ENCODE measurements around the gene PELI2.

The PELI2 gene, protein sequence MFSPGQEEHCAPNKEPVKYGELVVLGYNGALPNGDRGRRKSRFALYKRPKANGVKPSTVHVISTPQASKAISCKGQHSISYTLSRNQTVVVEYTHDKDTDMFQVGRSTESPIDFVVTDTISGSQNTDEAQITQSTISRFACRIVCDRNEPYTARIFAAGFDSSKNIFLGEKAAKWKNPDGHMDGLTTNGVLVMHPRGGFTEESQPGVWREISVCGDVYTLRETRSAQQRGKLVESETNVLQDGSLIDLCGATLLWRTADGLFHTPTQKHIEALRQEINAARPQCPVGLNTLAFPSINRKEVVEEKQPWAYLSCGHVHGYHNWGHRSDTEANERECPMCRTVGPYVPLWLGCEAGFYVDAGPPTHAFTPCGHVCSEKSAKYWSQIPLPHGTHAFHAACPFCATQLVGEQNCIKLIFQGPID

DNA sequence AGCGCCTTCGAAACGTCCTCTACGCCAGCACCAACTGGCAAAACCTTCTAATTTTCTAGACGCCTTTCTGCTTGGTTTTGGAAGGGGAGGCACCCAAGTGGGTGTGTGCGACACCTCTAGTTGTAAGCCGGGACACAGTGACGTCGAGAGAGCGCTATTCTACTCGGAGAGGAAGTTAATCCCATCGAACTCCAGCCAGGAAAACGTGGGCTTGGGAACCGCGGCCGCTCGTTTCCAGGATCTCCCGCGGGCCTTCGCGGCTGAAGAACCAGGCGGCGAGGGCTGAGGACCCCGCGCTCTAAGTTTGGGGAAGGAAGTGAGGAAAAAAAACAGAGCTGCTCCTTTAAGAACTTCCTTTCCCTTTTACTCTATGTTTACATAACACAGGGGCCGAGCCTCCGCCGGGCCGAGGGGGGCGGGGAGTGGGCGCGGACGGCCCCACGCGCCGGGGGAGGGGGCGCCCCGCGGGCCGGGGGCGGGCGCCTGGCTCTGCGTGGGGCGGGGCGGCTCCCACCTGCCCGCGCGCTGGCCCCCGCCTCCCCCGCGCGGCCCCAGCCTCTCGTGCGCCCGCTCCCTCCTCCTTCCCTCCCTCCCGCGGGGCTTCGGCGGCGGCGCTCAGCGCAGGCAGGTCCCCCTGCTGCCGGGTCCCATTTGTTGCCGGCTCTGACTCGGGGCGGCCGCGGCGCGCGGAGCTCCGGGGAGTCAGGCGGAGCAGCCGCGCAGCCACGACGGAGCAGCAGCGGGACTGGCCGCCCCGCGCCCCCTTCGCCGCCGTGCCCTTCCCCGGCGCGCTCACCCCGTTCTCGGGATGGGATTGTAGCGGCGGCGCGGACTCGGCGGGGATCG is at the start of gene PELI2:
Gene PELI2, plus strand, starts transcription at position 647 of the 846 bp plus-strand sequence. CDS start 250 bp downstream, outside the sequence.
- no peak for TF ChIP-seq GATA2 (IDR thresholded peaks at IDR 0.05; ENCODE audit: low read depth, low read length)
- TF ChIP-seq GATA3 (IDR thresholded peaks at IDR 0.05; ENCODE audit: low read depth, low read length), result no peak

DNA sequence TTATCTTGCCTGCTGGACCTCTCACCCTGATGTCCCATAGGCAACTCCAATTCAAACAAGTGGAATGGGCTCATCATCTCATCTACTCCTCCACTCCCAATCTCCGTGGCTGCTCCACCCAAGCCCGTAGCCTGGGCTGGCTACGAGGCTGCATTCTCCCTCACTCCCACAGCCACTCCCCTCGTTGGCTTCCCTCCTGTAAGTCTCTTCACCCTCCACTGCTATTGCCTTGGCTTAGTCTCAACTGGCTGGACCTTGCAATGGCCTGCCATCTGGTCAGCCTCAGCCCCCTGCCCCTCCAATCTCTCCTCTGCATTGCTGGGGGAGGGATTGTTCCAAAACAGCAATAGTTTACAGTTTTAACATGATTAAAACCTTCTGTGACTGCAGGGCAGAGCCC is 44.4 kb upstream of the PELI2 start:
- TF ChIP-seq GATA2 (IDR thresholded peaks at IDR 0.05; ENCODE audit: low read depth, low read length) (no peak), GATA3 (IDR thresholded peaks at IDR 0.05; ENCODE audit: low read depth, low read length) (no peak)

DNA sequence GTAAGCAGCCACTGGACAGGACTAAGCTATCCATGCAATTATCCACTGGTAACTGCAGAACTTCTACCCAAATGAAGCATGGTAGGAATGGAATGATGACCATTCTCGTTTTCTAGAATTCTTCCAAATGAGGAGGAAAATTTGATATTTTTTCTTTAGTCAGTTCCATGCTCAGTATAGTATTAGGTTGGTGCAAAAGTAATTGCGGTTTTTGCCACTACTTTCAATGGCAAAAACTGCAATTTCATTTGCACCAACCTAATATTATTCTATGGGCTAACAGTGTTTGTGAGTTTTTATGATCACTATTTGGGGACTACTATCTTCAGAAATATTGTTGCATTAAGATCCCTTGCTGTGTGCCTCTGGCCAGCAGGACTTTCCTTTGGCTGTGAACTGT is 42.9 kb upstream of the PELI2 start:
- TF ChIP-seq GATA3 (IDR thresholded peaks at IDR 0.05; ENCODE audit: low read depth, low read length), result no peak
- no peak for TF ChIP-seq GATA2 (IDR thresholded peaks at IDR 0.05; ENCODE audit: low read depth, low read length)

GRCh38 chr14:56081139-56081538 is 37.1 kb upstream of the PELI2 start:
- no peak for TF ChIP-seq GATA3 (IDR thresholded peaks at IDR 0.05; ENCODE audit: low read depth, low read length)
- no peak for TF ChIP-seq GATA2 (IDR thresholded peaks at IDR 0.05; ENCODE audit: low read depth, low read length)

GRCh38 chr14:56082880-56083279 is 35.3 kb upstream of the PELI2 start:
- TF ChIP-seq GATA2 (IDR thresholded peaks at IDR 0.05; ENCODE audit: low read depth, low read length), result no peak
- TF ChIP-seq GATA3 (IDR thresholded peaks at IDR 0.05; ENCODE audit: low read depth, low read length), result no peak

- TF ChIP-seq GATA2 (IDR thresholded peaks at IDR 0.05; ENCODE audit: low read depth, low read length) (no peak), GATA3 (IDR thresholded peaks at IDR 0.05; ENCODE audit: low read depth, low read length) (no peak)
Observed at GRCh38 chr14:56085471-56085870, 32.7 kb upstream of the PELI2 start.

DNA sequence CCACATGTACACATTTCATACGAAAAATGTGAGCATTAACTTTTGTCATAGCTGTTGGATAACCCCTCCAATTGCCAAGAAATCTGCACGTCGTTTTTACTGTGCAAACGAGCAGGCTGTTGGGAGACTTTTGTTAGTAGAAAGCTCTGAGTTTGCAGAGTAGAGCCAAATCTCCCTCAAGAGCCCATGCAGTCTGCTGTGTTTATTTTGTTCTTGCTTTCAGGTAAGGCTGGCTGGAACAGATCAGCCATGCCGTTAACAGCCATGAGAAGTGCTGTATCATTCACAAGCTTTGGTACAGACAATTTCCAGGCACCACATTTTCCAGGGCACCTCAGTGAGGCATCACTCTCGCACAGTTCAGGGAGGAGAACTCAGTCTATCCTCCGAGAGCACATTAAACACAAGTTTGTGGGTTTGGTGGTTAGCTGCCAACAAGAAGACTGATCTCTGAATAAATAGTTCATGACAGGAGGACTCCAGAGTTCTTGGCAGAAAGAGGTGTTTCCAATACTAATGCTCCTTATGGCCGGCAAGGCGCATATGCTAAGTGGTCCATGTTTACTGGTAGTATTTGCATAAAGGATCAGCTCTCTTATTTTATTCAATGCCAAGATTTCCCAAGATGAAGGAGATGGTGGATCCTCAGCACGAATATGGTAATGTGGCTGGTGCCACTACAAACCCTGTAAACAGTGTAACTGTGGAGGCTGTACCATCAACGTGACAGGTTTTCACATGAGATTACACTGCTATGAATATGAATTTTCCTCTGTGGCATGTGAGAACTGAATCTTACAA is 30.3 kb upstream of the PELI2 start:
- TF ChIP-seq GATA3 (IDR thresholded peaks at IDR 0.05; ENCODE audit: low read depth, low read length), result no peak
- TF ChIP-seq GATA2 (IDR thresholded peaks at IDR 0.05; ENCODE audit: low read depth, low read length), result no peak

DNA sequence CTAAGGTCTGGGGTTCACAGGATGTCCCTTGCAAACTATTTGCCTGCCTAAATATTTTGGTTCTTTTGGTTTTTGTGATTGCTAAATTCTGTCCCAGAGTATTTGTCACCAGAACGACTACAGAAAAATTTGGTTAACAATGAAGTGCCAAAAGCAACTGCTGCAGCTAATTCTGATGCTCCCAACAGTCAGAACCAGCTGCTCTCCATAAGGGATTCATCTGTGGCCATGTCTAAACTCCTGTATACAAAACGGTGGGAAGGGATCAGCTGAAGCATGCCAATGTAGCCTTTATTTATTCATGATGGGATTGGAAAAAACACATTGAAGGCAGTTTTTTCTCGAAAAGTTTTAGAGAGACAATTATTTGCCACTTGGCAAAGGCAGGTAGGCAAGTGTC is 29.3 kb upstream of the PELI2 start:
- TF ChIP-seq GATA2 (IDR thresholded peaks at IDR 0.05; ENCODE audit: low read depth, low read length), result no peak
- no peak for TF ChIP-seq GATA3 (IDR thresholded peaks at IDR 0.05; ENCODE audit: low read depth, low read length)

GRCh38 chr14:56092763-56093162 is 25.4 kb upstream of the PELI2 start:
- TF ChIP-seq GATA2 (IDR thresholded peaks at IDR 0.05; ENCODE audit: low read depth, low read length), result no peak
- TF ChIP-seq GATA3 (IDR thresholded peaks at IDR 0.05; ENCODE audit: low read depth, low read length), result no peak

DNA sequence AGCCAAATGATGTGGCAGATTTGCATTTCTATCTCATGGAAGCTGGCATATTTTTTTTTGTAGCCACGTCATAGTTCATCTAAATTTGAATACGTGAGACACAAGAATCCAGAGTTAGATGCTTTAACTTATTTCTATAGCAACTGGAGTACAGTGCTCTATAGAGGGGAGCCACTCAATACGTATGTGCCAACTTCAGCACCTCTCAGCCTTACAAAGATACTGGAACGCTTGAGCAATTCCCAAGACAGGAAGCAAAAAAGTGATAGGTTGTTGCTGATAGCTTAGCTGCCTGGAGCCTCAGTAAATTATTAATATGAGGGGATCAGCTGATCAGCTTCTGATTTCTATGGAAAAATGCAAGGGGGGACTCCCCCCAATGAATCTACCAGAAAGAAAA is 24.1 kb upstream of the PELI2 start:
- no peak for TF ChIP-seq GATA3 (IDR thresholded peaks at IDR 0.05; ENCODE audit: low read depth, low read length)
- TF ChIP-seq GATA2 (IDR thresholded peaks at IDR 0.05; ENCODE audit: low read depth, low read length), result no peak

GRCh38 chr14:56098021-56098420 is 20.2 kb upstream of the PELI2 start:
- TF ChIP-seq GATA3 (IDR thresholded peaks at IDR 0.05; ENCODE audit: low read depth, low read length) (no peak), GATA2 (IDR thresholded peaks at IDR 0.05; ENCODE audit: low read depth, low read length) (no peak)

- TF ChIP-seq GATA3 (IDR thresholded peaks at IDR 0.05; ENCODE audit: low read depth, low read length) (no peak), GATA2 (IDR thresholded peaks at IDR 0.05; ENCODE audit: low read depth, low read length) (no peak)
Observed at GRCh38 chr14:56099081-56099797, 19.0 kb upstream of the PELI2 start.

DNA sequence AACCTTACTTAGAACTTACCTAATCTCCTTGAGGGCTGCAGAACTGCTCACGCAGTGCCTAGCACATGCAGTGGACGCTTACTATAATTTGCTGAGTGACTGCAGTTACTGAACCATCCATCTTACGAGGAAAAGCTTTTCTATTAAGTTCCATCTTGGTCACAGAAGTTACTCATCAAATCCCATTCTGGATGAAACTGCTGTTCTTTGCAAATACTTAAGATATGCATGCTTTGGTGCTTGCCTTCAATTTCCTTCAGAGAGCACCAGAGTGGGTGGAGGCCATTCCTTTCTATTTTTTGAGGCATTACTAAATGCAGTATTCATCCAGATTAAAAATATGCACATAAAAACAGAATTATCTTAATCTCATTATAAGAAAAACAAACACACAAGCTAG is 17.7 kb upstream of the PELI2 start:
- TF ChIP-seq GATA3 (IDR thresholded peaks at IDR 0.05; ENCODE audit: low read depth, low read length) (no peak), GATA2 (IDR thresholded peaks at IDR 0.05; ENCODE audit: low read depth, low read length) (no peak)

All from SH-SY5Y (cell line).